Mesodermal cell (in vitro differentiated cells): ENCODE measurements around the gene NFKBIA.
"Not testable (repeated sequence)": the region's sequence is repeated elsewhere in the genome, so short reads cannot be mapped to it uniquely, and the experiment has no call there.

Source experiments
- H3K27ac ChIP-seq: 2 replicates; pipeline ENCODE4 v1.7.0; 2013; ENCODE audit warnings: mild to moderate bottlenecking, low read depth, low read length, moderate library complexity; ENCODE audit not compliant: severe bottlenecking
- H3K36me3 ChIP-seq: 2 replicates; pipeline ENCODE4 v1.7.1; 2013; ENCODE audit warnings: mild to moderate bottlenecking, low read length, moderate library complexity; ENCODE audit not compliant: control insufficient read depth, insufficient read depth
- H3K4me1 ChIP-seq: one replicate; pipeline ENCODE4 v1.7.1; 2013; ENCODE audit warnings: mild to moderate bottlenecking, low read length; ENCODE audit not compliant: insufficient read depth, control insufficient read depth, poor library complexity, severe bottlenecking
- H3K4me3 ChIP-seq: 2 replicates; pipeline ENCODE4 v1.7.0; 2013; ENCODE audit warnings: low read length, control low read depth, mild to moderate bottlenecking; ENCODE audit not compliant: insufficient read depth, poor library complexity, severe bottlenecking; ENCODE audit errors: extremely low read depth
- H3K9me3 ChIP-seq: 2 replicates; pipeline ENCODE4 v1.7.1; 2013; ENCODE audit warnings: mild to moderate bottlenecking, low read length, moderate library complexity; ENCODE audit not compliant: control insufficient read depth
- WGBS, 2 experiments: methylation state at CpG; one replicate each; pipeline ENCODE4 v1.1.5; 2013; ENCODE audit warnings: missing lambda C conversion rate in 2 of 2; ENCODE audit not compliant: insufficient coverage in 2 of 2; 5-methylcytosine and 5-hydroxymethylcytosine counted together

Gene NFKBIA

GRCh38 chr14:35366521-35366976, 38.0 kb downstream of the NFKBIA start:
- 94 to 100% methylated on average over 5 to 8 of the region's 8 CpGs for WGBS, 2 experiments
- H3K27ac ChIP-seq = no peak overlapping the region

GRCh38 chr14:35366056-35366451, 38.5 kb downstream of the NFKBIA start:
- peaks cover 4% of the 10 kb centered on the region for H3K9me3 ChIP-seq
- peaks cover 54% of the 10 kb centered on the region for H3K4me1 ChIP-seq
- H3K36me3 ChIP-seq = no peaks in the 10 kb centered on the region
- no peak overlapping the region for H3K4me3 ChIP-seq
- 94 to 97% methylated on average over 11 to 12 of the region's 12 CpGs for WGBS, 2 experiments
- peak overlapping the region; percentile 87 for H3K27ac ChIP-seq

More at GRCh38 chr14:35366521-35366976, 38.0 kb downstream of the NFKBIA start:
- no peaks in the 10 kb centered on the region for H3K36me3 ChIP-seq
- H3K4me1 ChIP-seq = peaks cover 54% of the 10 kb centered on the region
- H3K4me3 ChIP-seq = no peak overlapping the region
- H3K9me3 ChIP-seq = peaks cover 9% of the 10 kb centered on the region

GRCh38 chr14:35365130-35366055, 39.2 kb downstream of the NFKBIA start:
- no peaks in the 10 kb centered on the region for H3K9me3 ChIP-seq
- no peaks in the 10 kb centered on the region for H3K36me3 ChIP-seq
- H3K4me3 ChIP-seq = no peak overlapping the region
- H3K4me1 ChIP-seq = peaks cover 54% of the 10 kb centered on the region
- 78 to 80% methylated on average over 9 to 13 of the region's 13 CpGs for WGBS, 2 experiments
- peak overlapping the region; percentile 87 for H3K27ac ChIP-seq

- H3K4me1 ChIP-seq = peaks cover 47% of the 10 kb centered on the region
- WGBS, 2 experiments = 93 to 96% methylated on average over 25 of the region's 25 CpGs
- peak overlapping the region; percentile 63 for H3K27ac ChIP-seq
- H3K36me3 ChIP-seq = no peaks in the 10 kb centered on the region
- H3K9me3 ChIP-seq = no peaks in the 10 kb centered on the region
- no peak overlapping the region for H3K4me3 ChIP-seq
These were observed 41.6 kb downstream of the NFKBIA start for GRCh38 chr14:35362911-35363374.

- 83% methylated on average over 2 of the region's 3 CpGs; no CpG with 5 or more reads in 1 of the 2 experiments for WGBS, 2 experiments
- H3K4me3 ChIP-seq = no peak overlapping the region
- peaks cover 42% of the 10 kb centered on the region for H3K4me1 ChIP-seq
- H3K9me3 ChIP-seq = no peaks in the 10 kb centered on the region
- H3K36me3 ChIP-seq = no peaks in the 10 kb centered on the region
- H3K27ac ChIP-seq = peak overlapping the region; percentile 36
These were observed 42.1 kb downstream of the NFKBIA start for GRCh38 chr14:35362450-35362849.

GRCh38 chr14:35361141-35361480, 43.4 kb downstream of the NFKBIA start:
- Histone ChIP-seq H3K36me3 (no peaks in the 10 kb centered on the region), H3K9me3 (no peaks in the 10 kb centered on the region), H3K4me3 (no peak overlapping the region), H3K4me1 (peaks cover 41% of the 10 kb centered on the region), H3K27ac (no peak overlapping the region)
- 88 to 94% methylated on average over 6 to 7 of the region's 8 CpGs for WGBS, 2 experiments

- 70 to 95% methylated on average over 3 of the region's 7 CpGs for WGBS, 2 experiments
- H3K4me1 ChIP-seq = peaks cover 35% of the 10 kb centered on the region
- H3K9me3 ChIP-seq, H3K27ac ChIP-seq, H3K4me3 ChIP-seq, H3K36me3 ChIP-seq: not testable (repeated sequence)
These were observed 44.9 kb downstream of the NFKBIA start for GRCh38 chr14:35359655-35360054.

GRCh38 chr14:35355981-35356841, 48.3 kb downstream of the NFKBIA start:
- WGBS, 2 experiments = 33% methylated on average over 1 of the region's 5 CpGs; no CpG with 5 or more reads in 1 of the 2 experiments
- Histone ChIP-seq H3K9me3 (no peaks in the 10 kb centered on the region), H3K4me3 (no peak overlapping the region), H3K36me3 (no peaks in the 10 kb centered on the region), H3K4me1 (peaks cover 40% of the 10 kb centered on the region), H3K27ac (peak overlapping the region; percentile 92)

- not testable (repeated sequence) for H3K9me3 ChIP-seq, H3K27ac ChIP-seq, H3K36me3 ChIP-seq, H3K4me3 ChIP-seq
- 88 to 91% methylated on average over 6 of the region's 6 CpGs for WGBS, 2 experiments
- peaks cover 40% of the 10 kb centered on the region for H3K4me1 ChIP-seq
These were observed 49.3 kb downstream of the NFKBIA start for GRCh38 chr14:35355235-35355634.

GRCh38 chr14:35353409-35354172, 51.0 kb downstream of the NFKBIA start:
- H3K4me3 ChIP-seq = no peak overlapping the region
- 82 to 93% methylated on average over 7 to 9 of the region's 10 CpGs for WGBS, 2 experiments
- H3K27ac ChIP-seq = no peak overlapping the region
- H3K36me3 ChIP-seq = no peaks in the 10 kb centered on the region
- H3K4me1 ChIP-seq = peaks cover 40% of the 10 kb centered on the region
- H3K9me3 ChIP-seq = no peaks in the 10 kb centered on the region
